ENCODE measurements around the gene PLEKHG7. TPM values are rescaled to one million over a fixed set of nuclear protein-coding genes. Genes with fewer than 3 reads are reported as not detected.

PLEKHG7 gene
- total RNA-seq, 1 donor from 2014 or later: not detected

DNA sequence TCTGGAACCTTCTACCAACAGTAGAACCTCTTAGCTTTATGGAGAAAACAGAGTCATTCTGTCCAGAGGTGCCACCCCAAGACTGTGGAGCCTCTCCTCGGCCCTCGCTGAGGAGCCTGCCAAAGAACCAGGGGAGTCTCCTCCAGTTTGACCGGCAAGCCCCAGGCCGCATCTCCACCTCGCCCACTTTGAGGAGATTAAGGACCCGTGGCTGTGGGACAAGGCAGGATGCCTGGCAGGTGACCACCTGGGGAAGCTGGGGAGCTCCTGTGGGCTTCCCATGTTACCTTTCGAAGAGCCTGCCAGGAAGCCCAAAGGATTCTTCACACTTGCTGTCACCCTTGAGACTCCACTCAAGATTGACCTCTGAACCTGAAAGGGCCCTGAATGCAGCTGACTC lies 3.8 kb downstream of the PLEKHG7 start:
- Mint-ChIP-seq H3K9me3 (ENCODE audit: low read depth) (no peaks in the 10 kb centered on the region), H3K27ac (ENCODE audit: unreplicated experiment) (no peak overlapping the region), H3K27me3 (ENCODE audit: low read depth) (no peaks in the 10 kb centered on the region), H3K36me3 (ENCODE audit: low read depth) (no peaks in the 10 kb centered on the region), H3K4me1 (ENCODE audit: low read depth) (no peaks in the 10 kb centered on the region), H3K4me3 (ENCODE audit: unreplicated experiment) (no peak overlapping the region)
- no peak for DNase-seq (ENCODE audit: low spot score)
- TF ChIP-seq, protein P1, sequence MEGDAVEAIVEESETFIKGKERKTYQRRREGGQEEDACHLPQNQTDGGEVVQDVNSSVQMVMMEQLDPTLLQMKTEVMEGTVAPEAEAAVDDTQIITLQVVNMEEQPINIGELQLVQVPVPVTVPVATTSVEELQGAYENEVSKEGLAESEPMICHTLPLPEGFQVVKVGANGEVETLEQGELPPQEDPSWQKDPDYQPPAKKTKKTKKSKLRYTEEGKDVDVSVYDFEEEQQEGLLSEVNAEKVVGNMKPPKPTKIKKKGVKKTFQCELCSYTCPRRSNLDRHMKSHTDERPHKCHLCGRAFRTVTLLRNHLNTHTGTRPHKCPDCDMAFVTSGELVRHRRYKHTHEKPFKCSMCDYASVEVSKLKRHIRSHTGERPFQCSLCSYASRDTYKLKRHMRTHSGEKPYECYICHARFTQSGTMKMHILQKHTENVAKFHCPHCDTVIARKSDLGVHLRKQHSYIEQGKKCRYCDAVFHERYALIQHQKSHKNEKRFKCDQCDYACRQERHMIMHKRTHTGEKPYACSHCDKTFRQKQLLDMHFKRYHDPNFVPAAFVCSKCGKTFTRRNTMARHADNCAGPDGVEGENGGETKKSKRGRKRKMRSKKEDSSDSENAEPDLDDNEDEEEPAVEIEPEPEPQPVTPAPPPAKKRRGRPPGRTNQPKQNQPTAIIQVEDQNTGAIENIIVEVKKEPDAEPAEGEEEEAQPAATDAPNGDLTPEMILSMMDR (IDR thresholded peaks at IDR 0.05): no peak

GRCh38 chr12:92707926-92708325 lies 5.1 kb downstream of the PLEKHG7 start:
- TF ChIP-seq, protein P1 (IDR thresholded peaks at IDR 0.05): no peak
- DNase-seq (ENCODE audit: low spot score): no peak
- no peaks in the 10 kb centered on the region for H3K36me3 Mint-ChIP-seq (ENCODE audit: low read depth)
- no peaks in the 10 kb centered on the region for H3K4me1 Mint-ChIP-seq (ENCODE audit: low read depth)
- no peaks in the 10 kb centered on the region for H3K27me3 Mint-ChIP-seq (ENCODE audit: low read depth)
- no peak overlapping the region for H3K27ac Mint-ChIP-seq (ENCODE audit: unreplicated experiment)
- H3K4me3 Mint-ChIP-seq (ENCODE audit: unreplicated experiment): no peak overlapping the region
- H3K9me3 Mint-ChIP-seq (ENCODE audit: low read depth): peaks cover 3% of the 10 kb centered on the region

- no peak for DNase-seq (ENCODE audit: low spot score)
- Mint-ChIP-seq H3K27ac (ENCODE audit: unreplicated experiment) (no peak overlapping the region), H3K4me3 (ENCODE audit: unreplicated experiment) (no peak overlapping the region), H3K9me3 (ENCODE audit: low read depth) (peaks cover 15% of the 10 kb centered on the region), H3K36me3 (ENCODE audit: low read depth) (no peaks in the 10 kb centered on the region), H3K4me1 (ENCODE audit: low read depth) (no peaks in the 10 kb centered on the region), H3K27me3 (ENCODE audit: low read depth) (no peaks in the 10 kb centered on the region)
- TF ChIP-seq, protein P1 (IDR thresholded peaks at IDR 0.05): no peak
Observed at GRCh38 chr12:92715625-92716024, 12.8 kb downstream of the PLEKHG7 start.

DNA sequence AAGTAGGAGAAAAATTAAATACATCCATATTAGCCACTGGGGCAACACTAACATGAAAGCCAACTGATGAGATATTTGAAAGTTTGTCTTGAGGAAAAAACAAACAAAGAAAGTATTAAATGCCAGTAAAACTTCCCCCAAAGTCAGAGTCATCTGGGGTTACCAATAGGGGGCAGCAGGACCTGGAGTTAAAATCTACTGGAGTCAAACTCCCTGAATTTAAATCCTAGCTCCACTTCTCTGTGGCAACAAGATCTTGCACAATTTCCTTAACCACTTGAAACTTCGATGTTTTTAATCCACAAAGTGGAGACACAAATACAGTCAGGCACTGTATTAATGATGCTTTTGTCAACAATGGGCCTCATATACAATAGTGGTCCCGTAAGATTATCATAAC lies 14.4 kb downstream of the PLEKHG7 start:
- no peak overlapping the region for H3K27ac Mint-ChIP-seq (ENCODE audit: unreplicated experiment)
- TF ChIP-seq, protein P1 (IDR thresholded peaks at IDR 0.05): peak; percentile 58
- no peaks in the 10 kb centered on the region for H3K36me3 Mint-ChIP-seq (ENCODE audit: low read depth)
- no peak overlapping the region for H3K4me3 Mint-ChIP-seq (ENCODE audit: unreplicated experiment)
- H3K9me3 Mint-ChIP-seq (ENCODE audit: low read depth): peaks cover 15% of the 10 kb centered on the region
- no peaks in the 10 kb centered on the region for H3K27me3 Mint-ChIP-seq (ENCODE audit: low read depth)
- DNase-seq (ENCODE audit: low spot score): no peak
- H3K4me1 Mint-ChIP-seq (ENCODE audit: low read depth): peaks cover 6% of the 10 kb centered on the region

DNA sequence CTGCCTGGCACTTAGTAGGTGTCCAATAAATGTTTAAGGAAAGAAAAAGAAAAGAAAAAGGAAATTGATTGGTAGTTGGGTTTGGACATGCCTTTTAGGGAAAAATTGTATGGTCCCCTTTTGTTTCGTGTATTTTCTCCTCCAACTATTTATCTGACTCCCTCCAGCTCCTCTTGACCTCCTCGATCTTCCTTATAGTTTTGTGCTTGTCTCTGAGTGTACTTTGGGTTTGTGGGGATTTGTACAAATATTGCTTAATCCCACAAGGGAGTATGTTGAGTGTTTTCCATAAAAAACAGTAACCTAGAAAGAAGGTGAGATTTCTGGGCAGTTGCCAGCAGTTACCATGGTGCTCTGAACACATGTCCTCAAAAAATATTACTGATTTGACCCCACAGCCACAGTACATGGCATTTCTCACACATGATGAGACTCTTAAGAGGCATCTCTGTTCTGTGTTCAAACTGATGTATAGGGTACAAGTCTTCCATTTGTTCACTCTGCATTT lies 15.7 kb downstream of the PLEKHG7 start:
- H3K4me1 Mint-ChIP-seq (ENCODE audit: low read depth): peaks cover 6% of the 10 kb centered on the region
- H3K4me3 Mint-ChIP-seq (ENCODE audit: unreplicated experiment): no peak overlapping the region
- H3K9me3 Mint-ChIP-seq (ENCODE audit: low read depth): peaks cover 6% of the 10 kb centered on the region
- no peak overlapping the region for H3K27ac Mint-ChIP-seq (ENCODE audit: unreplicated experiment)
- no peaks in the 10 kb centered on the region for H3K27me3 Mint-ChIP-seq (ENCODE audit: low read depth)
- no peaks in the 10 kb centered on the region for H3K36me3 Mint-ChIP-seq (ENCODE audit: low read depth)
- TF ChIP-seq, protein P1 (IDR thresholded peaks at IDR 0.05): no peak
- DNase-seq (ENCODE audit: low spot score): no peak
